HG03460 (cell line): ENCODE results near the gene SESN2.
"Not testable (repeated sequence)": the region's sequence is repeated elsewhere in the genome, so short reads cannot be mapped to it uniquely, and the experiment has no call there.

Experiments used
- ATAC-seq: cut with Tn5 transposase; IDR thresholded peaks from one replicate; pipeline ENCODE4 v1.9.1; 2021; ENCODE audit not compliant: unreplicated experiment

Gene SESN2

GRCh38 chr1:28326984-28327383, 67.7 kb downstream of the SESN2 start:
- ATAC-seq = no peak

DNA sequence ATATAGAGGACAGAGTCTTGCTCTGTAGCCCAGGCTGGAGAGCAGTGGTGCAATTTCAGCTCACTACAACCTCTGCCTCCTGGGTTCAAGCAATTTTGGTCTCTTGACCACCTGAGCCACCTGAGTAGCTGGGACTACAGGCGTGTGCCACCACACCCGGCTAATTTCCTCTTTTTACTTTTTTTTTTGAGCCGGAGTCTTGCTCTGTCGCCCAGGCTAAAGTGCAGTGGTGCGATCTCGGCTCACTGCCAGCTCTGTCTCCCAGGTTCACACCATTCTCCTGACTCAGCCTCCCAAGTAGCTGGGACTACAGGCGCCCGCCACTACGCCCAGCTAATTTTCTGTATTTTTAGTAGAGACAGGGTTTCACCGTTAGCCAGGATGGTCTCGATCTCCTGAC, 68.1 kb downstream of the SESN2 start:
- not testable (repeated sequence) for ATAC-seq

- ATAC-seq = no peak
Observed at GRCh38 chr1:28328228-28328648, 68.9 kb downstream of the SESN2 start.

- no peak for ATAC-seq
Observed at GRCh38 chr1:28329395-28330153, 70.3 kb downstream of the SESN2 start.
